Esophagus muscularis mucosa (tissue), 4 donors: ENCODE measurements around the gene C6orf89.

Experiments used
- EP300 ChIP-seq: sonication (generic); formaldehyde crosslinking; IDR thresholded peaks from one replicate; pipeline ENCODE4 v1.6.1; 2017; ENCODE audit warnings: antibody characterized with exemption
- POLR2A ChIP-seq: fragments of 450-650 bp; IDR thresholded peaks from one replicate; pipeline ENCODE4 v1.6.1; 2017; ENCODE audit warnings: antibody characterized with exemption, moderate library complexity, mild to moderate bottlenecking, low read depth
- POLR2AphosphoS5 ChIP-seq, 2 donors: sonication (generic); formaldehyde crosslinking; IDR thresholded peaks; one replicate each; pipeline ENCODE4 v1.6.1; 2017; ENCODE audit warnings: antibody characterized with exemption in 2 of 2
- TF ChIP-seq, protein P1 (sequence below), 3 experiments: fragments of 200-600 bp in 2 of 3; fragments of 450-650 bp in 1 of 3; sonication (generic) in 2 of 3; IDR thresholded peaks; one replicate each; pipeline ENCODE4 v1.5.1; 2017 to 2019; ENCODE audit warnings: antibody characterized with exemption in 3 of 3, mild to moderate bottlenecking in 2 of 3, moderate library complexity in 1 of 3

DNA sequence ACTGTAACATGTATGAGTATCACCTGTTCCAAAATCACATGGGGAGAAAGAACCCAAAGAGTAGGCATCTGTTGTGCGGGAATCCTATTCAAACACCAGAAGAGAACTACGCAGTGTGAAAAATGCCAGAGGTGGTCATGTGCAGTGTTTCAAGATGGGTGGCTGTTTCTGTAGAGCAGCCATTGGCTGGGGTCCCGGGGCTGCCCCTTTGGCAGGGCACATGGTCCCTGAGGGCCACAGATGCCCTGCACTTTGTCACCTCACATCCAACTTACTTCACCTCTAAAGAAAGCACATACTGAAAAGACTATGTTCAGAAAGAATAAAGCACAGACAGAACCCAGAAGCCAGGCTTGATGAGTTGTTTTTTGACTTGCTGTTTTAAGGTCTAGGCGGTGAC is 87.9 kb downstream of the C6orf89 start:
- TF ChIP-seq, protein P1, sequence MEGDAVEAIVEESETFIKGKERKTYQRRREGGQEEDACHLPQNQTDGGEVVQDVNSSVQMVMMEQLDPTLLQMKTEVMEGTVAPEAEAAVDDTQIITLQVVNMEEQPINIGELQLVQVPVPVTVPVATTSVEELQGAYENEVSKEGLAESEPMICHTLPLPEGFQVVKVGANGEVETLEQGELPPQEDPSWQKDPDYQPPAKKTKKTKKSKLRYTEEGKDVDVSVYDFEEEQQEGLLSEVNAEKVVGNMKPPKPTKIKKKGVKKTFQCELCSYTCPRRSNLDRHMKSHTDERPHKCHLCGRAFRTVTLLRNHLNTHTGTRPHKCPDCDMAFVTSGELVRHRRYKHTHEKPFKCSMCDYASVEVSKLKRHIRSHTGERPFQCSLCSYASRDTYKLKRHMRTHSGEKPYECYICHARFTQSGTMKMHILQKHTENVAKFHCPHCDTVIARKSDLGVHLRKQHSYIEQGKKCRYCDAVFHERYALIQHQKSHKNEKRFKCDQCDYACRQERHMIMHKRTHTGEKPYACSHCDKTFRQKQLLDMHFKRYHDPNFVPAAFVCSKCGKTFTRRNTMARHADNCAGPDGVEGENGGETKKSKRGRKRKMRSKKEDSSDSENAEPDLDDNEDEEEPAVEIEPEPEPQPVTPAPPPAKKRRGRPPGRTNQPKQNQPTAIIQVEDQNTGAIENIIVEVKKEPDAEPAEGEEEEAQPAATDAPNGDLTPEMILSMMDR (IDR thresholded peaks at IDR 0.05): no peak
- no peak for TF ChIP-seq POLR2A
- TF ChIP-seq EP300: no peak
- no peak for TF ChIP-seq POLR2AphosphoS5 (IDR thresholded peaks at IDR 0.05)
